Motor neuron (in vitro differentiated cells): ENCODE data around the gene SLC6A9. TPM values are rescaled to one million over a fixed set of nuclear protein-coding genes. Genes with fewer than 3 reads are reported as not detected.

Experiments used
- ATAC-seq, 8 experiments: fragments of 200-7000 bp; cut with Tn5 transposase; replicated peaks in 6 of 8; 2 replicates each; pipeline ENCODE4 v1.8.0; 2021; ENCODE audit warnings: mild to moderate bottlenecking in 8 of 8, moderate library complexity in 8 of 8
- H3K27ac ChIP-seq, 2 donors: fragments of 250-450 bp; sonication (Bioruptor Pico); 2 replicates each; pipeline ENCODE4 v1.9.0; 2021; ENCODE audit warnings: antibody characterized with exemption in 2 of 2, mild to moderate bottlenecking in 2 of 2, moderate library complexity in 1 of 2
- H3K4me1 ChIP-seq, 2 donors: fragments of 250-450 bp; sonication (Bioruptor Pico); replicated peaks in 1 of 2; 2 replicates each; pipeline ENCODE4 v1.6.1; 2021; ENCODE audit warnings: antibody characterized with exemption in 2 of 2, mild to moderate bottlenecking in 2 of 2, moderate library complexity in 1 of 2
- H3K4me3 ChIP-seq, 5 donors: fragments of 250-450 bp; sonication (Bioruptor Pico); 2 replicates each; pipeline ENCODE4 v1.9.0; 2021; ENCODE audit warnings: antibody characterized with exemption in 5 of 5, mild to moderate bottlenecking in 5 of 5, moderate library complexity in 4 of 5
- WGBS, 10 experiments: fragments of 450-650 bp; shearing (Covaris generic); methylation state at CpG; one replicate each; pipeline ENCODE4 v1.0.0; 2022; 5-methylcytosine and 5-hydroxymethylcytosine counted together
- in situ Hi-C, 9 experiments: fragments of 400-800 bp; cut with MboI; loops; one replicate each; pipeline ENCODE4 v1.15.0; 2021; ENCODE audit warnings: low sequenced_read_pairs in 9 of 9, low pct_unique_long_range_greater_than_20kb in 2 of 9; ENCODE audit not compliant: unreplicated experiment in 9 of 9
- total RNA-seq, 8 experiments: library from RNA; unstranded; fragments of 300-600 nt; gene quantifications; 2 replicates each; pipeline versions ENCODE4 v1.2.3 to v1.2.4, GENCODE V29; 2022

Gene SLC6A9
- total RNA-seq: 10 to 100 TPM in 4 of 8 experiments, 1 to 10 TPM in 4; 5.2 to 31.6 (median 14.1) TPM

DNA sequence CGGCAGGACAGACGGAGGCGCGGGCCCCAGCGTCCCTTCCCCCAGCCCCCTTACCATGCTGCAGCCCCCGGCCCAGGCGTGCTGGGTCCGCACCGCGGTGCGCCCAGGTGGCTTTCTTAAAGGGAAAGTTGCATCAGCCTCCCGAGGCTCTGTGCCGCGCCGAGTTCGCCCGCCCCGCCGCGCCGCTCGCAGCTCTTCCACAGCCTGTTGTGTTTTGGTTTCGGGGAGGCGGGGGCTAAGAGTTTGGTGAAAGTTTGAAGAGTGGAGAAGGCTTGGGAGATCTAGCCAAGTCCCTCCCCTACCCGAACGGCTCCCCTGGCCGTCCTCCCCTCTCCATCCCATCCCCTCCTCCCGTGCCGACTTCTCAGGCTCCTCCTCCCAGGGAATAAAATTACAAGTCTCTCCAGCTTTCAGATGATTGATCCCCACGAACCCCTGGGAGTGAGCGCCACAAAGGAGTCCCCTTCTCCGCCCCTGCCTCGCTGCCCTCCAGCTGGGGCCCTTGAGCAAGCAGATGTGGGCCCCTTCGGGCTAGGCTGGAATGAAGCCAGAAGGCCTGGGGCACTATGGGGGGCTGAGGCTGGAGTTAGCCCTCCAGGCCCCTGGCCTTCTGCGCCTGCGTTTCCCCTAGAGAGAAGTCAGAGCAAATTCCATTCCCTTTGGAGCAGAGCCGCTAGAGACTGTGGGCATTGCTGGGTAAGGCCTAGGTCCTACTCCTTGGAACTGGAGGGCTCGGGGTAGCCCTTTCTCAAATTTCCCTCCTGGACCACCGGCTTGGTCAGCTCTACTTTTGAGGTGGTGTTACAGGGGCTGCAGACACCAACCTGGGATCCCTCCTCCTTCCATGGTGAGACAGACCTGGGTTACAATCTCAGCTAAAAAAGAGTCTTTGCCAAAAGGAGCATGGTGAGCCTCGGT, at the start of gene SLC6A9:
Gene SLC6A9 (minus strand): TSS at position 211 of the 918 bp plus-strand sequence. CDS start 7,185 bp downstream, outside the sequence.
- peak; percentile 1 to 42 (median 22) for ATAC-seq
- 6 to 100% (median 11%) methylated on average over 1 to 13 of the region's 40 CpGs; no CpG with 5 or more reads in 5 of the 10 experiments for WGBS, 10 experiments

DNA sequence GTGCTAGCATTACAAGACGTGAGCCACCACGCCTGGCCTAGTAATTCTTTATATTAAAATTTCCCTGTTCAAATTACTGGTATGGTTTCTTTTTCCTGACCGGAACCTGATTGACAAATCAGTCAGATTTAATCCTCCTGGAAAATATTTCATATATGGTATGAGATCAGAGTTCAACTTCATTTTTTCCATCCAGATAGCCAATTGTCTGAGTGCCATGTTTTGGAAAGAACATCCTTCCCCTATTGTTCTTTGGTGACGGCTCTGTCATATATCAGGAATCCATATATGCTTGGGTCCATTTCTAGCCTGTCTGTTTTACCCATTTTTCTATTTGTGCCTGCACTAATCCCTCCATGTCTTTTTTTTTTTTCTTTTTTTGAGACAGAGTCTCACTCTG, 48.3 kb upstream of the SLC6A9 start:
- H3K4me1 ChIP-seq: peaks cover 11 to 15% of the 10 kb centered on the region in 2 donors
- WGBS, 10 experiments: 52 to 100% (median 87%) methylated on average over 1 to 4 of the region's 4 CpGs
- in situ Hi-C loops: no loop called here
- no peak overlapping the region for H3K27ac ChIP-seq
- ATAC-seq: no peak
- no peak overlapping the region for H3K4me3 ChIP-seq

More for the DNA sequence above, at the start of gene SLC6A9:
- in situ Hi-C loops: loop anchor here in 3 of 9 experiments (25.0 kb wide), 1 partner anchor 269 kb away; no protein-coding TSS in a partner anchor
- peak within 1 kb of the TSS; percentile 88 to 90 for H3K27ac ChIP-seq
- peaks cover 24 to 28% of the 10 kb centered on the region in 2 donors for H3K4me1 ChIP-seq
- peak within 1 kb of the TSS; percentile 61 to 83 (median 77) for H3K4me3 ChIP-seq

DNA sequence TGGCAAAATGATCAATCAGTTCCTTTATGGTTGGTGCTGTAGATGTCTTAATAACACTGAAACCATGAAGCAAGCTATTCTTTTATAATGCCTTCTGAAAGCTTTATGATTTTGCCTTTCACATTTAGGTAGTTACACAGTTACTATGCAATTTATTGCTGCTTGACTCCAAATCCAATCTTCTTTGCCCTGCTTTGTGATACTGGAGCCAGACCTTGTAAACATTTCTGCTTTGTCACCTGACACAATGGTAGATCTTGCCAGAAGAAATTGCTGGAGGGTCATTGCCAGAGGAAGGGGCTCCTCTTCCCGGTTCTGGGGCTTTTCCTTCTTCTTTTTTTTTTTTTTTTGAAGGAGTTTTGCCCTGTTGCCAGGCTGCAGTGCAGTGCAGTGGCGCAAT, 46.8 kb upstream of the SLC6A9 start:
- Histone ChIP-seq H3K27ac (no peak overlapping the region), H3K4me1 (peaks cover 11 to 15% of the 10 kb centered on the region in 2 donors), H3K4me3 (no peak overlapping the region)
- in situ Hi-C loops: no loop called here
- 17 to 53% (median 40%) methylated on average over 1 to 2 of the region's 2 CpGs; no CpG with 5 or more reads in 7 of the 10 experiments for whole genome bisulfite sequencing, 10 experiments
- ATAC-seq: peak in 5 of 8 experiments; percentile 17 to 67 (median 21)

DNA sequence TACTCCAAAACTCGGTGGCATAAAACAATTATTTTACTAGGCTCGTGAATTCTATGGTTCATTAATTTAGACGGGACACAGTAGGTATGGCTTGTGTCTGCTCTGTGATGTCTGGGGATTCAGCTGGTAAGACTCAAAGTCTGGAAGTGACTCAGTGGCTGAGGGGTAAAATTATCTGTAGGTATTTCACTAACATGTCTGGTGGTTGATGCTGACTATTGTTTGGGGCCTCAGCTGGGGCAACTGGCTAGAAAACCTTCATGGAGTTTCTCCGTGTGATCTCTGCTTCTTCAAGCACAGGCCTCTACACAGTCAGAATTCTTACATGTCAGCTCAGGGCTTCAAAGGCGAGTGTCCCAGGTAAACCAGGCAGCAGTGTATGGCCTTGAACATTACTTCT, 46.2 kb upstream of the SLC6A9 start:
- no peak overlapping the region for H3K4me3 ChIP-seq
- H3K4me1 ChIP-seq: peaks cover 11 to 15% of the 10 kb centered on the region in 2 donors
- in situ Hi-C loops: no loop called here
- ATAC-seq: no peak
- no peak overlapping the region for H3K27ac ChIP-seq
- 40 to 100% (median 87%) methylated on average over 1 to 5 of the region's 5 CpGs for WGBS, 10 experiments

DNA sequence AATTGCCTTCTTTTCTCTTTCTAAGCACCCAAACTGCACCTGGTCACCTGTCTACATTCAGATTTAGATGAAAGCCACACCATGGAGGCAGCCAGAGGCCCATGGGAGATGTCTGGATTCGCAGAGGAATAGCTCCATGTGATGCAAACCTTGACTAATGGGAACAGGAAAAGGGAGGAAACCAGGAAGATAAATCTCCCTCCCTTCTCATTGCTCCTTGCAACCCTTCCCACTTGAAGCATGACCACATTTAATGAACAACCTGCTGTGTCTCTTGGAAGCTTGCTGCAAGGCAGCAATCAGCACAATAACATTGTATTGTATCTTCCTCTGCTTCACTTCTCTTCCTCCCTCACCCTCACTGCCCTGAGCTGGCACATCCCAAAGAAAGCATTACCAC, 44.8 kb upstream of the SLC6A9 start:
- WGBS, 10 experiments: 0 to 71% (median 24%) methylated on average over 1 of the region's 1 CpG; no CpG with 5 or more reads in 4 of the 10 experiments
- Histone ChIP-seq H3K27ac (no peak overlapping the region), H3K4me1 (peaks cover 11 to 15% of the 10 kb centered on the region in 2 donors), H3K4me3 (no peak overlapping the region)
- in situ Hi-C loops: no loop called here
- ATAC-seq: peak in 7 of 8 experiments; percentile 21 to 94 (median 72)

DNA sequence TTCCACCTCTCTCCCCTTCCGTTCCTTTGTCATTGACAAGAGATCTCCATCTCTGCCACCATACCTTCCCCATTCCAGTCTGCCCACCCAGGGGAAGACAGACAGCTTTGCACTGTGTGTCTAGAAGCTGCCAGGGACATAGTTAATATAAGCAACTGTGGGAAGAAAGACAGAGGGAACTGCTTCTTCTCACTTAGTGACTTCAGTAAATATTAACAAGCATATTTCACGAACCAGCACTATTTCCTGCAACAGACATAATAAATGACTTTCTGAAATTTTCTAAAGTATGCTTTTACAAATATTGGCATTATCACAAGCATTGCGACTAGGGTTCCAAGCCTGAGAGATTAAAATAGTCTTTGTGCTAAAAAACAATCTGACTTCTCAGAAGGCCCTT, 43.2 kb upstream of the SLC6A9 start:
- ATAC-seq: no peak
- H3K4me3 ChIP-seq: no peak overlapping the region
- H3K4me1 ChIP-seq: peaks cover 11 to 15% of the 10 kb centered on the region in 2 donors
- 30 to 100% (median 85%) methylated on average over 1 to 3 of the region's 3 CpGs for WGBS, 10 experiments
- H3K27ac ChIP-seq: no peak overlapping the region
- in situ Hi-C loops: no loop called here

DNA sequence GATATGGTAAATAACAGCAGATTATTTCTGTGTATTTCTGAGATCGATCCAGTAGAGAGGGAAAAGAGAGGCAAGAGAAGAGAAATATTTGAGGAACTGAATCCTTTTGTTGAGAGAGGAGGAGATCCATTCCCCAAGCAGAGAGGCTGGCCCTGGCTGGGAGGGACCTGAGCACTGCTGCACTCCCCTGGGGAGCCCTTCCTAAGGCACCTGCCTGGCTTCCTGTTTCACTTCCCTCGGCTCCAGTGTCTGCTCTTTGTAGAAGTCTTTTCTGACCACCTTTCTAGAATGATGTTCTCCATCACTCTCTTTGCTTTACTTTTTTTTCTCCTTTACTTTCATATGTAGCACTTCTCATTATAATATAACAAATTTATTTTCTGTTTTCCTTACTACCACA, 42.3 kb upstream of the SLC6A9 start:
- no peak for ATAC-seq
- WGBS, 10 experiments: 0 to 79% (median 48%) methylated on average over 1 to 2 of the region's 2 CpGs
- H3K27ac ChIP-seq: no peak overlapping the region
- H3K4me1 ChIP-seq: peaks cover 14 to 19% of the 10 kb centered on the region in 2 donors
- no peak overlapping the region for H3K4me3 ChIP-seq
- in situ Hi-C loops: no loop called here

DNA sequence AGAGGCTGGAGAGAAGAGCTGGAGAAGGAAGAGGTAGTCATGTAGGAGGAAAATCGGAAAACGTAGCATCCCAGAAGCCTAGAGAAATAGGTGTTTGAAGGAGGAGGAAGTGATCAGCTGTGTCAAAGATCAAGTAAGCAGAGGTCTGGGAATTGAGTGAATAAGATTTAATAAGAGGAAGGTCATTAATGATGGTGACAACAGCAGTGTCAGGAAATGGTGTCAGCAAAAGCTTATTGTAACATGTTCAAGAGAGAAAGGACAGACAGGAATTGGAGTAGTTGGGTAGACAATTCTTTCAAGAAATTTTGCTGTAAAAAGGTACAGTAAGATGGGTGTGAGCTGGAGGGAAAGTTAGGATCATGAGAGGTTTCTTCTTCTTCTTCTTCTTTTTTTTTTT, 41.6 kb upstream of the SLC6A9 start:
- no peak for ATAC-seq
- no peak overlapping the region for H3K4me3 ChIP-seq
- no peak overlapping the region for H3K27ac ChIP-seq
- in situ Hi-C loops: no loop called here
- H3K4me1 ChIP-seq: peaks cover 19 to 20% of the 10 kb centered on the region in 2 donors
- WGBS, 10 experiments: 51 to 100% (median 87%) methylated on average over 1 to 2 of the region's 2 CpGs; no CpG with 5 or more reads in 1 of the 10 experiments

DNA sequence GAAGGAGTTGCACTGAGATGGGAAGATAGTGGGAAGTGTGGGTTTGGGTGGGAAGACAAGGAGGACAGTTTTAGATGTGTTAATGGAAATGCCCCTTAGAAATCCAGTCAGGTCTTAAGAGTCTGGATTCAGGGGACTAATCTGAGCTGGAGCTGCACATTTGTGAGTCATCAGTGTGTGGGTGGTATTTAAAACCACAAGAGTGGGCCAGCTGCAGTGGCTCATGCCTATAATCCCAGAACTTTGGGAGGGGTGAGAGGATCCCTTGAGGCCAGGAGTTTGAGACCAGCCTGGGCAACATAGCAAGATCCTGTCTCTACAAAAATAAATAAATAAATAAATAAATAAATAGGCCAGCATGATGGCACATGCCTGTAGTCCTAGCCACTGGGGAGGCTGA, 40.9 kb upstream of the SLC6A9 start:
- no peak overlapping the region for H3K4me3 ChIP-seq
- peak in 2 of 8 experiments; percentile 36 to 54 for ATAC-seq
- peaks cover 19 to 26% of the 10 kb centered on the region in 2 donors for H3K4me1 ChIP-seq
- no peak overlapping the region for H3K27ac ChIP-seq
- in situ Hi-C loops: no loop called here

DNA sequence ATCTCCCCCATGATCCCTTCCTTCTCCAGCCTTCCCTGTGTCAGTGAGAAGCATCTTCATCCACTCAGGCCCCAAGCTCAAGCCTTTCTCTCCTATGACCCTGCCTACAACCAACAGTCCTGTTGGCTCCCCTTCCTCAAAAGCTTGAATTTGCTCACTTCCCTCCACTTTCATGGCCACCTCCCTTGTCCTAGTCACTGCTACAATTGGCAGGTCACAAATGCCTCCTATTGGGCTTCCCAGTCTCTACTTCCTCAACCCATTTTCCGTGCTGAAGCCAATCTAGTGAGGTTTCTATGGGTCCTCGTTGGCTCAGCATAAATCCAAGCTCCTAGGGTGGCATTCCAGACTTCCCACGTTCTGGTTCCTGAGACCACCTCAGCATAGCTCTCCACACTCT, 40.2 kb upstream of the SLC6A9 start:
- 50 to 80% (median 64%) methylated on average over 1 to 3 of the region's 3 CpGs; no CpG with 5 or more reads in 4 of the 10 experiments for WGBS, 10 experiments
- in situ Hi-C loops: no loop called here
- no peak overlapping the region for H3K4me3 ChIP-seq
- no peak overlapping the region for H3K27ac ChIP-seq
- peaks cover 19 to 29% of the 10 kb centered on the region in 2 donors for H3K4me1 ChIP-seq
- ATAC-seq: no peak

DNA sequence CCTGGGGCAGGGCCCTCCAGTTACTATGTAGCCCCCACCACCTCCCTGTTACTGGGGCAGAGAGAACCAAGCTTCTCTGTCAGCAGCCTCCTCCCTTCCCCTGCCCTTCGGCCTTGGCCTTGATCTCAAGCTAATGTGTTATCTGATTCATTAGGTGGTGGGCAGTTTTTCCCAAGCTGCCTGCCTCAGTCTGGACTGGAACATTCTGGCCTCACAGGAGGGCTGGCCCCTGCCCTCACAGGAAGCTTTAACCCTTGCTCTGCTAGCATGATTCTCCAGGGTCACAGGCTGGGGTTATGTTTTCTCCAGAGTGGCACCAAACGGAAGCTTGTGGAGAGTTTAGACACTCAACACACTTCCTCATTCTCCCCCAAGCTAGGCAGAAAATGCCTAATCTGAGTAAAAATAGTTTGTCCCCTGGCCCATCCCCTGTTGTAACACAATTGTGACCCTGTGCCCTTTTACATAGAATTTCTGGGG, 37.2 kb upstream of the SLC6A9 start:
- ATAC-seq: peak in 4 of 8 experiments; percentile 16 to 71 (median 65)

DNA sequence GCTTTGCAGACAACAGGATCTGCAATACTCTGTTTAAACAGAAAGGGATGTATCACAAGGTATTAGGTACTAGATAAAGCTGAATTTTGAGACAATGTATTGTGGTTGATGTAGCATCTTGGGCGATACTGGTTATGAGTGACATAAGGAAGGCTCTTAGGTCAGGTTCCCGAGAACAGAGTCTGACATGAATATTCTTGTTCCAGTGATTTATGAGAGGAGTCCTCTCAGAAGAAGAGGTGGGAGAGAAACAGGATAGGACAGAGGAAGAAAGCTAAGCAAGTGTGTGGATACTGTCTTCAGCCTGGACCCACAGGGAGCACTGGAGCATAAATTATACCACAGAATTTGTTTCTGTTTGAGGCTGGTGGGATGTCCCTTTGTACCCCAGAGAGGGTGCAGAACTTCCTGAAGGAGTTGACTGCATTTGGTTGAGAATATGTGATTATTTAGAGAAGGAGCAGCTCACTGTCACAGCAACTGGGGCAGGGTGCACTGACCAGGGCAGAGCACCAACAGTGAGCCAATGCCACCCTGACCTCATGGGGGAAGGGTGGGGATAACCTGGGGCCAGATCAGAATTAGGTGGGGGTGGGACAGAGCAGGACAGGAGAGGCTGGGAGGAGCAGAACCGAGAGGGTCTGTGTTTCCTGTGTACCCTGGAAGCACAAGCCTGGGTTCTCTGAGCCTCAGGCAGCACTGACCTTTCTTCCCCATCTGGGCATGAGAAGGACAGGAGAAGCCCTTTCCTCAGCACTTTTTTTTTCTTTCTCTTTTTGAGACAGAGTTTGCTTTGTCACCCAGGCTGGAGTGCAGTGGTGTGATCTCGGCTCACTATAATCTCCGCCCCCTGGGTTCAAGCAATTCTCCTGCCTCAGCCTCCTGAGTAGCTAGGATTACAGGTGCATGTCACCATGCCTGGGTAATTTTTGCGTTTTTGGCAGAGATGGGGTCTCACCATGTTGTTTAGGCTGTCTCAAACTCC, 36.3 kb upstream of the SLC6A9 start:
- 39 to 100% (median 66%) methylated on average over 1 to 6 of the region's 6 CpGs; no CpG with 5 or more reads in 2 of the 10 experiments for WGBS, 10 experiments
- ATAC-seq: peak in 3 of 8 experiments; percentile 19 to 56 (median 47)
- no peak overlapping the region for H3K4me3 ChIP-seq
- peaks cover 10 to 22% of the 10 kb centered on the region in 2 donors for H3K4me1 ChIP-seq
- H3K27ac ChIP-seq: peak overlapping the region in 1 of 2 donors; percentile 15
- in situ Hi-C loops: no loop called here

More for the DNA sequence above, 37.2 kb upstream of the SLC6A9 start:
- Histone ChIP-seq H3K4me1 (peaks cover 10 to 22% of the 10 kb centered on the region in 2 donors), H3K27ac (peak overlapping the region in 1 of 2 donors; percentile 15), H3K4me3 (no peak overlapping the region)
- in situ Hi-C loops: no loop called here
- 61 to 83% (median 71%) methylated on average over 1 to 2 of the region's 2 CpGs; no CpG with 5 or more reads in 6 of the 10 experiments for WGBS, 10 experiments
